Right ventricle myocardium inferior (tissue), 1 donor: ENCODE data around the gene MDH1. TPM values are rescaled to one million over a fixed set of nuclear protein-coding genes. Genes with fewer than 3 reads are reported as not detected.
"Not testable (repeated sequence)": the region's sequence is repeated elsewhere in the genome, so short reads cannot be mapped to it uniquely, and the experiment has no call there.

Experiments used
- ATAC-seq: fragments of 200-7000 bp; cut with Tn5 transposase; one replicate; pipeline ENCODE4 v1.9.1; 2020; ENCODE audit warnings: mild to moderate bottlenecking, moderate library complexity
- DNase-seq: peaks from one replicate; pipeline ENCODE4 v3.0.0; 2021; ENCODE audit errors: missing footprints
- intact Hi-C: fragments of 100-400 bp; cut with DNase I; formaldehyde crosslinking; loops from one replicate; pipeline ENCODE4 v1.11.0; 2022
- long read RNA-seq: library from polyadenylated mRNA; unstranded; transcript quantifications from one replicate; pipeline ENCODE4 v2.0.0, GENCODE V29; 2021
- total RNA-seq: library from RNA; stranded (reverse); fragmentation: NEBNext Ultra II Directional; extraction: Animal tissue kit (Norgen Biotek cat#: 25700); gene quantifications from one replicate; pipeline ENCODE4 v1.2.1, GENCODE V29; 2021
- donor health status: DM: no; HTN: yes; CAD: no; lungs with severe emphysema.

The MDH1 gene
- total RNA-seq: 1,383 TPM
- long read RNA-seq, transcript MDH1-201 (9 exons, 1,650 nt): major isoform, 952 of 990 reads
- long read RNA-seq, transcript MDH1-215 (9 exons, 1,443 nt): minor isoform, 12 of 990 reads
- long read RNA-seq, partial matches to known transcripts: 15 of 990 reads
- long read RNA-seq, other reads (novel, unspliced or antisense): 8 of 990 reads

DNA sequence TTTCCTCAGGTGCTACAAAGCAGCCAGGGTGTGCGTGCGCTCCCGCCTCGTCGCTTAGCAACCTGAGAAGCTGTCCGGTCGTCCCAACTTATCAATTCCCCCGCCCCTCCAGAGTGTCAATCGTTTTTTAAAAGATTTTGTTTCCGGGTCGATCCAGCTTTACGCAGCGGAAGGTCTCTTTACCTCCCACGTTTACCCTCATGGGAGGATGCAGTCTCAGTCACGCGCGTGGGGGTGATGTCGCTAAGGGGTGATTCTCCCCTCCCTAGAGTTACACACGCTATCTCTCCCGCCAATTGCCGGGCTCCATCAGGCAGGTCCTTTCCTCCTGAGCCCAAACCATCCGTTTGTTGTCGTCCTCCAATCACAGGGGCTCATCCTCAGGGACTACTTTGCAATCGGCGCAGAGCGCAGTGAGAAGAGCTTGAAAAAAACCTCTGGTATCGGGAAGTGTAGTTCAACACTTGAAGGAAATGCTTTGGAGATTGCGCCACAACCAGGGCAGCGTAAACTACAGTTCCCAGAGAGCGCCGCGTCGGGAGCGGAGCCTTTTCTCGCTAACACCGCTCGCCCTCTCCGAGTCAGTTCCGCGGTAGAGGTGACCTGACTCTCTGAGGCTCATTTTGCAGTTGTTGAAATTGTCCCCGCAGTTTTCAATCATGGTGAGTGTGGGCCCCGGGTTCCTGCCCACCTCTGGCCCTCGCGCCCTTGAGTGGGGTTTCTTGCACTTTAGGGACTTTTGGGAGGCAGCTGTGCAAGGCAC is at the start of gene MDH1, which contains the start of gene WDPCP:
MDH1 (plus strand) TSS at position 579 of the 763 bp plus-strand sequence; CDS start at position 660, 81 bp downstream.
WDPCP (minus strand) TSS at position 93 of the 763 bp plus-strand sequence. CDS start 206 bp downstream, outside the sequence.
- intact Hi-C loops: loop anchor here (2.0 to 10.0 kb wide), 3 partner anchors 44 to 254 kb away; partner anchors contain the start of gene UGP2
- DNase-seq: peak; percentile 95

DNA sequence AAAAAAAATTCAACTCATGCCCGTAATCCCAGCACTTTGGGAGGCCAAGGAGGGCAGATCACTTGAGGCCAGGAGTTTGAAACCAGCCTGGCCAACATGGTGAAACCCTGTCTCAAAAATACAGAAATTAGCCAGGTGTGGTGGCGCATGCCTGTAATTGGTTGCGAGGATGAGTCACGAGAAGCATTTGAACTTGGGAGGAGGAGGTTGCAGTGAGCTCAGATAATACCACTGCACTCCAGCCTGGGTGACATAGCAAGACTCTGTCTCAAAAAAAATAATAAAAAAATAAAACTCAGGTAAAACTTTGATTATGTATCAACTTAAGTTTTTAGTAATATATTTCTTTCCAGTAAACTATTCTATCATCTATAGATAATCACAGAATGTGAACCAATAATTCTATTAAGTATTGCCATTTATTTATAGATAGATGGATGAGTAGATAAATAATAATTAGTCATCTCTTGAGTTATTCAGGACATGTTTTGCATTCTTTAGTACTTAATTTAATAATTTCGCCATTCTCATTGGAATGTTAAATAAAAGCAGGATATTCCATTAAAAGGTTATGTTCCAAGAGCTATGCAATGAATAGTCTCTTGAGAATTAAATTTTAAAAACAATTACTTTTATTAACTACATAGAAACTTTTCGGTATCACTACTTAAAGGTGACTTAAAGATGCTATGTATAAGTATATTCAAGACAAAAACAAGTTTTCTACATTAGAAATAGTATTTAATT is 49.2 kb upstream of the MDH1 start:
- ATAC-seq (no peak), DNase-seq (no peak)
- intact Hi-C loops: no loop called here

More for the DNA sequence above, at the start of gene MDH1, which contains the start of gene WDPCP:
- ATAC-seq: peak; percentile 96

DNA sequence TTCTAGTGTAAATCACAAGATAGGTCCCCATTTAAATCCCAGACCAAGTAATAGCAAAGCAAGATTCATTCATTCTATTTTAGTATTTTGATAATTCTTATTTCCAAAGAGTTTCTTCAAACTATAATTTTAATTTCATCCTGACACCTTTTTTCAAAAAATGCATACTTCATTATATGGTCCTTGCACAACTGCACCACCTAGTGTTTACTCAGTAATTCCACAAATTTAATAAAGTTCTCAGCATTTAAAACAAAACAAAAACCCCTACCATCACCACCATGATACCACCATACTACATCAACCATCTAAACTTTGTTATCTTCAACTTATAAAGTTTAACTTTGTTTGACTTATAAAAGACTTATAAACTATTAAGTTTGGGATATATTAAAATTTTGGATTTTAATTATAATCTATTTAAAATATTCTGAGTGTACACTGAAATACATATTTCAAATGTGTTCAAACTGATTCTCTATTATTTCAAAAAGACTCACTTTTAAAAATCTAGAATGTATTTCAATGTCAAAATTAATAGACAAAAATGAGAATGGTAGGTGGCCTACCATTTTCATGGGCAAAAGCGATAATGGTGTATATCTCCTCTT is 44.6 kb upstream of the MDH1 start:
- no peak for DNase-seq
- intact Hi-C loops: loop anchor here (2.0 kb wide), 1 partner anchor 45 kb away; the partner anchor contains the start of genes MDH1 and WDPCP

DNA sequence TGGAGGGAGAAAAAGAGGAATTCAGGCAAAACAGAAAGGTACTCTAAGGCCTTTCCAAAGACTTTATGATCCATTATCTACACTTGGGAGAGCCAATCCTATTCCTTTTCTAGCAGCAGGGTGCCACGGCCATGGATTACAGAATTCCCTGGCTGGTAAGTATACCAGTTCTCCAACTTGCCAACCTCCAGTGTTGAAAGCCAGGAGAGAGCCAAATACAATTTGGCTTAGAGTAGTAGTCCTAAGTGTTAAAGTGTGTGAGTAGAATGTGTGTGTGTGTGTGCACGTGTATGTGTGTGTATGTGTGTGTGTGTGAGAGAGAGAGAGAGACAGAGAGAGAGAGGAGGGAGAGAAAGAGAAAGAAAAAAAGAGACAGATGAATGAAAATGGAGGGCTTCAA is 43.7 kb upstream of the MDH1 start:
- no peak for DNase-seq
- intact Hi-C loops: loop anchor here (2.0 kb wide), 1 partner anchor 44 kb away; the partner anchor contains the start of genes MDH1 and WDPCP
- peak; percentile 94 for ATAC-seq

More for the DNA sequence above, 44.6 kb upstream of the MDH1 start:
- no peak for ATAC-seq

DNA sequence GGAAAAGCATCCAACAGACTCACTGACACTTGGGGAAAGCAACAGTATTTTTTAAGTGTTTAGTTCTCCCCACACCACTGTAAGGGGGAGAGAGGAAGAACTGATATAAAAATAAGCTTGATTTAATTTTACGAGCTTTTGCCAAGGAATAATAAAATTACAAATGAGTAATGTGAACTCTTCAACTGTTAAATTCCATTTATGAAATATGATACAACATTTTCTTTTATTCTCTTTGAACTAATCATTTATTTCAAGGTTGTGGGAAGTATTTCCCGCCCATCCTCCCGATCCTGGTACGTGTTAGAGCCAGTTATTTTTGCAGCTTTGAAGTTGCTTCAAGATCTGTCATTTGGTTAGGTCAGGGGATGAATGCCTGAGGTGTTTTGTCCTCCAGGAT is 35.7 kb upstream of the MDH1 start:
- no peak for DNase-seq
- no peak for ATAC-seq
- intact Hi-C loops: no loop called here

DNA sequence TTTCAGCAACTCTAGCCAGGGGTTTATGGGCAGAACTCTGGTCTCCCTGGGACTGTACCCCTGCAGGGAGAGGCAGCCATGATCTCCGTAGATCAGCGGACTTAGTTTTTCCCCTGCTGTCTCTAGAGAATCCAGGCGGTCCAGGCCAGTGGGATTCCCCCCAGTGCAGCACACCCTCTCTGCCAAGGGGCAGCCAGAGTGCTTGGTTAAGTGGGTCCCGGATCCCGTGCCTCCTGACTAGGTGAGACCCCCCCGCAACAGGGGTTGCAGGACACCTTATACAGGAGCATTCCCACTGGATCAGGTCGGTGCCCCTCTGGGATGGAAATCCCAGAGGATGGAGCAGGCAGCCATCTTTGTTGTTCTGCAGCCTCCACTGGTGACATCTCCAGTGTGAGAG is 33.5 kb upstream of the MDH1 start:
- intact Hi-C loops: no loop called here
- ATAC-seq (no peak), DNase-seq (no peak)

DNA sequence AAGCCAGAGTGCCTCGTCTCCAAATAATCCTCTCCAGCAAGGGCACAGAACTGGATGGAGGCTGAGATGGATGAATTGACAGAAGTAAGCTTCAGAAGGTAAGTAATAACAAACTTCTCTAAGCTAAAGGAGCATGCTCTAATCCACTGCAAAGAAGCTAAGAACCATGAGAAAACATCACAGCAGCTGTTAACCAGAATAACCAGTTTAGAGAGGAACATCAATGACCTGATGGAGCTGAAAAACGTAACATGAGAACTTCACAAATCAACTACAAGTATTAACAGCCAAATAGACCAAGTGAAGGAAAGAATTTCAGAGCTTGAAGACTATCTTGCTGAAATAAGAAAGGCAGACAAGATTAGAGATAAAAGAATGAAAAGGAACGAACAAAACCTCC is 32.8 kb upstream of the MDH1 start:
- no peak for ATAC-seq
- intact Hi-C loops: no loop called here
- DNase-seq: no peak

DNA sequence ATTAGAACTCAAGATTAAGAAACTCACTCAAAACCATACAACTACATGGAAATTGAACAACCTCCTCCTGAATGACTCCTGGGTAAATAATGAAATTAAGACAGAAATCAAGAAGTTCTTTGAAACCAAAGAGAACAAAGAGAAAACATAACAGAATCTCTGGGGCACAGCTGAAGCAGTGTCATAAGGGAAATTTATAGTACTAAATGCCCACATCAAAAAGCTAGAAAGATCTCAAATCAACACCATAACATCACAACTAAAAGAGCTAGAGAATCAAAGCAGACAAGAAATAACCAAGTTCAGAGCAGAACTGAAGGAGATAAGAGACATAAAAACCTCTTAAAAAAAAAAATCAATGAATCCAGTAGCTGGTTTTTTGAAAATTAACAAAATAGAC is 30.9 kb upstream of the MDH1 start:
- DNase-seq, ATAC-seq, intact Hi-C loops: not testable (repeated sequence)

DNA sequence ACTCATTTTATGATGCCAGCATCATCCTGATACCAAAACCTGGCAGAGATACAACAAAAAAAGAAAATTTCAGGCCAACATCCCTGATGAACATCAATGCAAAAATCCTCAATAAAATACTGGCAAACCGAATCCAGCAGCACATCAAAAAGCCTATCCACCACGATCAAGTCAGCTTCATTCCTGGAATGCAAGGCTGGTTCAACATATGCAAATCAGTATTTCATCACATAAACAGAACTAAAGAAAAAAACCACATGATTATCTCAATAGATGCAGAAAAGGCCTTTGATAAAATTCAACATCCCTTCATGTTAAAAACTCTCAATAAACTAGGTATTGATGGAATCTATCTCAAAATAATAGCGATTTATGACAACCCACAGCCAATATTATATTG is 29.8 kb upstream of the MDH1 start:
- intact Hi-C loops, DNase-seq, ATAC-seq: not testable (repeated sequence)

DNA sequence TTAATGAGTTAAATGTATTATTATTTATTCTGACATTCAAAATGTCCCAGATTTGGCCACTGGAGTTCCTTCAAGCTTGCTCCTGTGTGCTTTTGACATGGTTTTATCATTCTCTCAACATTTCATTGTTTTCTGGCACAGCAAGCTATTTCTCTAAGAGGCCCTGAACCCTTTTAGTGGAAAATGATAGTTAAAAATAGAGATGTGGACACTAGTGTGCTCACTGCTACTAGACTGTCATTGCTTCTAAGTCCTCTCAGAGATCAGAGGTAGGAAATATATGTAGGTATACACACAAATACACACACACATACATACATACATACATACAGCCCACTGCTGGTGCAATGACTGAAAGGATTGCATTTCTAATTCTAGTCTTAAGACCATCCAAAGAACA is 26.0 kb upstream of the MDH1 start:
- ATAC-seq (peak; percentile 48), DNase-seq (no peak)
- intact Hi-C loops: no loop called here

DNA sequence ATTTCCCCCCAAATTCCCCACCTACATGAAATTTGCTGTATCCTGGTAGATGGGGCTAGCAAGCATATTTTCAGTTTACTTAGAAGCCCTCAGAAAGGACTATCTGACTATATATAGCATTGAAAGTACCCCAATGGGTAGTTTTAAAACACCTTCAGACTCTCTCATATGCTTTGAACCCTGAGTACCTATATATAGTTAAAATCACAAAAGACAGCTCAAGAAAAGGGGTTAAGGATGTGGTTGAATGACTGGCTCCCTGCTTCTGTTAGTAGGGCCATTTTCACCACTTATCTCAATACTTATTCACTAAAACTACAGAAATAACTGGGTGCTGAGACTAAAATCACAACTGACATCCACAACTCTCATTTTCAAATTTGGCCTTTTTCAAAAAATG is 19.0 kb upstream of the MDH1 start:
- DNase-seq (no peak), ATAC-seq (no peak)
- intact Hi-C loops: no loop called here

DNA sequence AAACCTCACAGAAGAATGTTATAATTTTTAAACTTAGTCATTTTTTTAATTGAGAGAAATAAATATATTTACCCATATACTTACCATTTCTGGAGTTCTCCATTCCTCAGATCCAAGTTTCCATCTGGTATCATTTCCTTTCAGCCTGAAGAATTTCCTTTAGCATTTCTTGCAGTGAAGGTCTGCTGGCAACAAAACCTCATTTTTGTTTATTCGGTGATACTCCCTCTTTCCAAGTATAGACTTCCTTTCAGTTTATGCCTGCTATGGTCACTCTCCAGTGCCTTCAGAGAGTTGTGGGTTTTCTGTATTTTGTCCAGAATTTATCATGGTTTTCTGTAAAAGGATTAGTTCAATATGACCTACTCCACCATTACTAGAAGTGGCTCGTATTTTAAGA is 17.5 kb upstream of the MDH1 start:
- DNase-seq (no peak), ATAC-seq (no peak)
- intact Hi-C loops: no loop called here

DNA sequence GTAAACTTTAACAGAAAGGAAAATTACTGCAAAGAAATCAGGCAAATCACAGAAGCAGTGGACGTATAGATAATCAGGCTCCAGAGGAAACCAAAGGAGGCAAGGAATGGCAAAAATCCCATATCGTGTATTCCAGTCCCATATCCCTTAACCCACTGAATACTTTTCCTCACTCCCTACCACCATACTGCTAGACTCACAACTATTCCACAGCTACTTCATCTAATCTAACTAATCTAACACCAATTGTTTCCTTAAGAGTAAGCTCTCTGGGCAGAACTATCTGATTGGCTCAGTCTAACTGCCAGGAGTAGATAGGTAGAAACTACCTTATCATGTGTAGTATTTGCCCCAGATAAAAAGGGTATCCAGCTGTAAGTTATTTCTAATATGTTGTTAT is 16.8 kb upstream of the MDH1 start:
- ATAC-seq (no peak), DNase-seq (no peak)
- intact Hi-C loops: no loop called here

DNA sequence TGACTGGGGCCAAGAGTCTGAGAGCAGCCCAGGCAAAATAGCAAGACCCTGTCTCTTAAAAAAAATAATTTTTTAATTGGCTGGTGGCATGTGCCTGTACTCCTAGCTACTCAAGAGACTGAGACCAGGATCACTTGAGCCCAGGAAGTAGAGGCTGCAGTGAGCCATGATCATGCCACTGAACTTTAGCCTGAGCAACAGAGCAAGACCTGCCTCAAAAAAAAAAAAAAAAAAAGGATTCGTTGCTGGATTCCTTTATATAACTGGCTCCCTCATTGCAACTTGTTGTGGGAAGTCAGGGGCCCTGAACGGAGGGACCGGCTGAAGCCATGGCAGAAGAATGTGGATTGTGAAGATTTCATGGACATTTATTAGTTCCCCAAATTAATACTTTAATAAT is 15.7 kb upstream of the MDH1 start:
- ATAC-seq, intact Hi-C loops, DNase-seq: not testable (repeated sequence)

DNA sequence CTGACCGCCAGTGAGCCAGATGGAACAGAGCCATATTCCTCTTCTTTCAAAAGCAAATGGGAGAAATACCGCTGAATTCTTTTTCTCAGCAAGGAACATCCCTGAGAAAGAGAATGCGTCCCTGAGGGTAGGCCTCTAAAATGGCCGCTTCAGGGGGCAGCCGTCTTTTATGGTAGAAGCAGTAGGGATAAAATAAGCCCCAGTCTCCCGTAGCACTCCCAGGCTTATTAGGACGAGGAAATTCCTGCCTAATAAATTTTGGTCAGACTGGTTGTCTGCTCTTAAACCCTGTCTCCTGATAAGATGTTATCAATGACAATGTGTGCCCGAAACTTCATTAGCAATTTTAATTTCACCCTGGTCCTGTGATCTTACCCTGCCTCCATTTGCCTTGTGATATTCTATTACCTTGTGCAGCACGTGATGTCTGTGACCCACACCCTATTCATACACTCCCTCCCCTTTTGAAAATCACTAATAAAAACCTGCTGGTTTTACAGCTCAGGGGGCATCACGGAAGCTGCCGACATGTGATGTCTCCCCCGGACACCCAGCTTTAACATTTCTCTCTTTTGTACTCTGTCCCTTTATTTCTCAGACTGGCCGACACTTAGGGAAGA is 14.9 kb upstream of the MDH1 start:
- DNase-seq, ATAC-seq: not testable (repeated sequence)

DNA sequence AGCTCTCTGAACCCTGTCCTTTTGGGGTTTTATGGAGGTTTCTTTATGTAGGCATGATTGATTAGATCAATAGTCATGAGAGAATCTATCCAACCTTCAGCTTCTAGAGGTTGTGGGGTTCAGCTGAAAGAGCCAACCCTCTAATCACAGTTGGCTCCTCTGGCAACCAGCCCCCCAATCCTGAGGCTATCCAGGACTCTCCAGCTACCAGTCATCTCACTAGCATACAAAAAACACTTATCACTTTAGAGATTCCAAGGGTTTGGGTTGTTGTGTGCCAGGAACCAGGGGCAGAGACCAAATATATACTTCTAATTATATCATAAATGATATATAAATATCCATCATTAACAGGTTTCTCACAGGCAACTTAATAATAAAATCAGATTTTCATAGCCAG is 12.2 kb upstream of the MDH1 start:
- DNase-seq: no peak
- intact Hi-C loops: no loop called here
- ATAC-seq: peak; percentile 35

More for the DNA sequence above, 14.9 kb upstream of the MDH1 start:
- intact Hi-C loops: not testable (repeated sequence)

DNA sequence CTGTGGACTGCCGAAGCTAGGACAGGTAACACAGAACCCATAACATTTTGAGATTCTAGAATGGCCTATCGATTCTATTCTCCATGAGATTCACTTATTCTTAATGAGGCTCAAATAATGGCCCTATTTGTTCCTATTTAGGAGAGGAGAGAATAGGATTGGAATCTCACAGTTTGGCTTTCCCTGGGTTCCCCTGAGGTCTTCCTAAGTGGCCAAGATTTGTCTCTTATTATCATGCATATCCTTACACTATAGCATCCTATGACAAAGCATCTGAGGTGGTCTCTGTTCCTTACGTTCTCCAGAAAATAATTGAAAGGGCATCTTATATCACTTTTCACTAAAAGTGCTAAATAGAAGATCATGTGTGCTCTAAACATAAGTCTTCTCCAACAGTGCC is 10.0 kb upstream of the MDH1 start:
- intact Hi-C loops: no loop called here
- DNase-seq: no peak
- no peak for ATAC-seq

DNA sequence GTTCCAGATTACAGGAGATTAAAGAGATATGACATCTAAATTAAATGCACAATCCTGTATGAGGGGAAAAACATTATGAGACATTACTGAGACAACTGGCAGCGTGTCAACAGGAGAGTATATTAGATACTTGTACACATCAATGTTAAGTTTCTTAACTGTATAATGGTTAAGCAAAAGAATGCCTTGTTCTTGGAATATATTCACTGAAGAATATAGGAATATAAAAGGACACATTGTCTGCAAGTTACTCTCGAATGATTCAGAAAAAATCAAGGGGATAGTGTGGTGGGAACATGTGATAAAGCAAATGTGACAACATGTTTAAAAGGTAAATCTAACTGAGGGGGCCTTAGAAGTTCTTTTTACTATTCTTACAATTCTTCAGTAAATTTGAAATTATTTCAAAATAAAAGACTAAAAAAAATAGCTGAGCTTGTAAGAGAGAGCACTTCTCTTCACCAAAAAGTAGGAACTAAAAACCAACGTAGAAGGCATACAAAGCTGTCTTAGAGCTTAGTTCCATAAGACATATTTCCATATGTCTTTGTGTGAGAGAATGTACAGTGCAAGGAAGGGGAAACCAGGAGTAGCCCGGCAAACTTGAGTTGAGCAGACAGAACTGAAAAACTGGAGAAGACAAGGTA is 8.0 kb upstream of the MDH1 start:
- intact Hi-C loops: loop anchor here (10.0 kb wide), 1 partner anchor 96 kb away; no protein-coding TSS in a partner anchor
- ATAC-seq: no peak
- no peak for DNase-seq
